ENCODE results near the gene E2F1.
"Not testable (repeated sequence)": the region's sequence is repeated elsewhere in the genome, so short reads cannot be mapped to it uniquely, and the experiment has no call there.

E2F1 gene

DNA sequence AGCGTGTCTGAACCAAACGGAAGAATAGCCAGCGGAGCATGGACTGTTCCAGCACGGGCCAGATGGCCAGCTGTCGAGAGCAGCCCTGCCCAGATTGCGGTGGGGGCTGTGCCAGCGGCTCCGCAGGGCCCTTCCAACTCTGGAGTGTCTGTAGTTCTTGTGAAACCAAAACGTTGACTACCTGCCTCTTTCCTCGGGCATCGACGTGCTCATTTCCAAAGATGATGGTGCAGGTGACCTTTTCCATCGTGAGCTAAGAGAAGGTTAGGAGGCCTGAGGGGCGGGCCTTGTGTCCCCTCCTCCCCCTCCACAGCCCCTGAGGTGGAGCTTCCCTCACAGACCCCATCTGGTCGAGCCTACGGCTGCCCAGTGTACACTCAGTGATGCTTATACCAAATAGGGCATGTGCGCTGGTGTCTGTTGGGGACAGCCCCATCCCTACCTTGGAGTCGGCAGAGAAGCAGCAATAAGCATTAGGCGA is 36.9 kb downstream of the E2F1 start:
- H3K36me3 ChIP-seq (ENCODE audit: control insufficient read depth, low read depth, low read length) = peaks cover 14% of the 10 kb centered on the region
- H3K27ac ChIP-seq (ENCODE audit: low read length) = no peak overlapping the region
- no peaks in the 10 kb centered on the region for H3K27me3 ChIP-seq (ENCODE audit: control insufficient read depth, insufficient read depth, low read length)
- no peaks in the 10 kb centered on the region for H3K9me3 ChIP-seq (ENCODE audit: control insufficient read depth, low read depth, low read length)
- no peaks in the 10 kb centered on the region for H3K4me1 ChIP-seq (ENCODE audit: control insufficient read depth, low read depth, low read length)
- no peak overlapping the region for H3K9ac ChIP-seq (ENCODE audit: low read length)
- no peak overlapping the region for H3K4me3 ChIP-seq (ENCODE audit: low read length)

DNA sequence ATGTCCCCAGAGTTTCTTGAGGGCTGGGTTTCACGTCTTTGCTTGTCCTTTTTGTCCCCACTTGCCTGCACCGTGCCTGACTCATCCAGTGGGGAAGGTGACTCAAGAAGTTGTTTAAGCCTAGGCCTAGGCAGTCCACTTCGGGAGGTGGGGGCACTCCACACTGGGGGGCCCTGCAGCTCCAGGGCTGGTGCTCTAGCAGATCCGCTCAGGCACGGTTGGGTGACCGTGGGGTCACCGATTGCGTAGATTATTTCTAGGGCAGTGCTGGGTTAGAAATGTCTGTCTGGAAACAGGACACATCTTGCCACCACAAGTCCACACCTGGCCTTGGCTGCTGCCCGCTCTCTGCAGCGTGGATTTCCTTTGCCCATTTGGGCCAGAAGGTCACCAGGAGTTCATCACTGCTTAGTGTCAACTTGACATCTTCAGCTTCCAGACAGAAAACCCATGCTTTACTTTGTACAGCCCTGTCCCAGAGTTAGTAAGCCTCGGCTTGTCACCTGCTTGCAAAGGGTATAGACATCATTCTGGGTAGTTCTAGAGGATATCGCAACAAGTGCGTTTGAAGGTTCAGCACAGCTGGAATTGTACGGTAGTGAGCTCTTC is 37.7 kb downstream of the E2F1 start:
- no peaks in the 10 kb centered on the region for H3K4me1 ChIP-seq (ENCODE audit: control insufficient read depth, low read depth, low read length)
- no peak overlapping the region for H3K4me3 ChIP-seq (ENCODE audit: low read length)
- H3K36me3 ChIP-seq (ENCODE audit: control insufficient read depth, low read depth, low read length) = peaks cover 17% of the 10 kb centered on the region
- no peak overlapping the region for H3K27ac ChIP-seq (ENCODE audit: low read length)
- no peaks in the 10 kb centered on the region for H3K27me3 ChIP-seq (ENCODE audit: control insufficient read depth, insufficient read depth, low read length)
- H3K9me3 ChIP-seq (ENCODE audit: control insufficient read depth, low read depth, low read length) = no peaks in the 10 kb centered on the region
- H3K9ac ChIP-seq (ENCODE audit: low read length) = no peak overlapping the region

DNA sequence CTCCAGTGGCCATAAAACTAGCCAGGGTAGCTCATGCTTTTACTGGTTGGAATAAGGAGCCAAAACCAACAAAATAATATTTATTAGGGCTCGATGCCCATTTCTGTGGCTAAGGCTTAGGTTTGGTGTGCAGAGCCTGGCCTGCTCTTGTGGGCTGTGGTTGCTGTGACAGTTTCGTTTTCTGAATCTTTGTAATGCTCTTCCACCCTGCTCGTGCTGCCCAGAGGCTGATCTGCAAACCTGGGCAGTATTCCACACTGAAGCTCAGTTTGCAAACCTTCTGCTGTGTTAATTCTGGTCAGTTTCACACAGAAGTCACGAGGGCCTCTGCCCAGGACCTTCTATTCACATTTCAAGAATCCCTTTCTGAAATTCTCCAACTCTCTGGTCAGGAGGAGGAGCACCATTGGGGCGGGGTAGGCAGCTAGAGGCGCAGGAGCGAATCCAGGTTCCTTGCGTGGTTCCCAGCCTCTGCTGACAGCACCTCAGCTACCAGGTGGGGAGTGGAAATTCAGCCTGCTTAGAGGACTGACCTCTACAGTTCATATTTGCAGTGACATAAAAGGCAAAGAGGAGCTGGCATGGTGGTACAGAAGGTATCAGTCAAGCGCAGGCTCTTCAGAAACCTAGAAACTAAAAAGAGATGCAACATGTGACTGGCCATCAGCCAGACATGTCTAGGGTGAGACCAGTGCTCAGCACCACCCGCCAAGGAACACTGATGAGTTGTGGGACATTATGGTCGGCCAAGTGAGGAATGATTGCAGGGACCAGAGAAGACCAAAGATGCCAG is 38.4 kb downstream of the E2F1 start:
- Histone ChIP-seq H3K9ac (ENCODE audit: low read length) (no peak overlapping the region), H3K27ac (ENCODE audit: low read length) (no peak overlapping the region)

DNA sequence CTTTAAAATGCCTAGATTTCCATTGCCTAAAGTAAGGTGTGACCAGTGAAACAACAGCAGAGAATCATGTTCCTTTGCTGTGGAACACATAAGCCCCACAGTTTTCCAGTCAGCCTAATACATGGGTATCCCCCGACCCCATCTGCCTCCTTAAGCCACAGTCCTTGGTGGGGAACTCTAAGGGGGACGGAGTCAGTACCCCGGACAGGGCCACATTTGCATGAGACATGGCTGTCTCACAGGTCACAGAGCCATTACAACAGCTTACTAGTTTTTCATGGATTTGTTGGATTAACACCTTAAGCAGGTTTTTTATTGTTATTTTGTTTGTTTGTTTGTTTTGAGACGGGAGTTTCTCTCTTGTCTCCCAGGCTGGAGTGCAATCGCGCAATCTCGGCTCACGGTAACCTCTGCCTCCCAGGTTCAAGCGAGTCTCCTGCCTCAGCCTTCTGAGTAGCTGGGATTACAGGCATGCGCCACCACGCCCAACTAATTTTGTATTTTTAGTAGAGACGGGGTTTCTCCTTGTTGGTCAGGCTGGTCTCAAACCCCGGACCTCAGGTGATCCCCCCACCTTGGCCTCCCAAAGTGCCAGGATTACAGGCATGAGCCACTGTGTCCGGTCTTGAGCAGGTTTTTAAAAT is 39.1 kb downstream of the E2F1 start:
- not testable (repeated sequence) for H3K27ac ChIP-seq (ENCODE audit: low read length); H3K4me1 ChIP-seq (ENCODE audit: control insufficient read depth, low read depth, low read length)
- peaks cover 17% of the 10 kb centered on the region for H3K36me3 ChIP-seq (ENCODE audit: control insufficient read depth, low read depth, low read length)

More for the DNA sequence above, 38.4 kb downstream of the E2F1 start:
- H3K9me3 ChIP-seq (ENCODE audit: control insufficient read depth, low read depth, low read length) = no peaks in the 10 kb centered on the region
- H3K4me1 ChIP-seq (ENCODE audit: control insufficient read depth, low read depth, low read length) = no peaks in the 10 kb centered on the region
- H3K4me3 ChIP-seq (ENCODE audit: low read length) = no peak overlapping the region
- H3K36me3 ChIP-seq (ENCODE audit: control insufficient read depth, low read depth, low read length) = peaks cover 17% of the 10 kb centered on the region
- no peaks in the 10 kb centered on the region for H3K27me3 ChIP-seq (ENCODE audit: control insufficient read depth, insufficient read depth, low read length)

DNA sequence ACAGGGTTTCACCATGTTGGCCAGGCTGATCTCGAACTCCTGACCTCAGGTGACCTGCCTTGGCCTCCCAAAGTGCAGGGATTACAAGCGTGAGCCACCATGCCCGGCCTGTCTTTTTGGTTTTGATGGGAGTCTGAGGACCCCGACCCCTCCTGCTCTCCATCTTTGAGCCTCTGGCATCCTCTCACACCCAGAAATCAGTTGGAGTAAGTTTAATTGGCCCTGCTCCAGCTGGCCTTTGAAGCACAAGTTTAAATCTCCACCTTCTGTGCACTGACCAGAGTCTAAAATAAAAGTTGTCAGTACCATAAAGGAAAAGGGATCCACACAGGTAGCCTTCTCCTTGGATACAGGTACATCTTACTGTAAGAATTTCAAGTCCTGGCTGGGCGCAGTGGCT is 40.0 kb downstream of the E2F1 start:
- no peak overlapping the region for H3K27ac ChIP-seq (ENCODE audit: low read length)

More for the DNA sequence above, 39.1 kb downstream of the E2F1 start:
- H3K9ac ChIP-seq (ENCODE audit: low read length); H3K4me3 ChIP-seq (ENCODE audit: low read length); H3K9me3 ChIP-seq (ENCODE audit: control insufficient read depth, low read depth, low read length); H3K27me3 ChIP-seq (ENCODE audit: control insufficient read depth, insufficient read depth, low read length): not testable (repeated sequence)

DNA sequence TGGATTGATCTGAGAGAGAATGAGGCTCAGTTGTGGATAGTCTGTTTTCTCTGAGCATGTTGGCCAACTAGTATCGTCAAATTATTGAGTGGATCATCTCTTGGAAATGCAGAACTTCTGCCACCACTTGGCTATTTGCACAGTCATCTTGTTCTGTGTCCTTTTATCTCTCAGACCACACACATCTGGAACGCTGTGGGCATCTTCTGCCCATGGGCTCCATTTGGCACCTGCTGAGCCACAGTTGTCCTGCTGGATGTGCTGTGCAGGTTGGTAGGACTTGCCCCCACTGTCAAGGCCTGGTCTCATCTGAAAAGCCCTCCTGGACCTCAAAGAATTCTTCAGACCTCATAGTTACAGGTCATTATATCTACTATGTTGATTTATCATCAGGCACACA is 40.8 kb downstream of the E2F1 start:
- peaks cover 29% of the 10 kb centered on the region for H3K36me3 ChIP-seq (ENCODE audit: control insufficient read depth, low read depth, low read length)
- H3K4me1 ChIP-seq (ENCODE audit: control insufficient read depth, low read depth, low read length) = no peaks in the 10 kb centered on the region
- H3K9me3 ChIP-seq (ENCODE audit: control insufficient read depth, low read depth, low read length) = no peaks in the 10 kb centered on the region
- H3K27me3 ChIP-seq (ENCODE audit: control insufficient read depth, insufficient read depth, low read length) = no peaks in the 10 kb centered on the region
- no peak overlapping the region for H3K4me3 ChIP-seq (ENCODE audit: low read length)
- H3K27ac ChIP-seq (ENCODE audit: low read length) = no peak overlapping the region
- no peak overlapping the region for H3K9ac ChIP-seq (ENCODE audit: low read length)

More for the DNA sequence above, 40.0 kb downstream of the E2F1 start:
- Histone ChIP-seq H3K4me3 (ENCODE audit: low read length) (no peak overlapping the region), H3K9ac (ENCODE audit: low read length) (no peak overlapping the region), H3K4me1 (ENCODE audit: control insufficient read depth, low read depth, low read length) (no peaks in the 10 kb centered on the region), H3K36me3 (ENCODE audit: control insufficient read depth, low read depth, low read length) (peaks cover 25% of the 10 kb centered on the region), H3K9me3 (ENCODE audit: control insufficient read depth, low read depth, low read length) (no peaks in the 10 kb centered on the region), H3K27me3 (ENCODE audit: control insufficient read depth, insufficient read depth, low read length) (no peaks in the 10 kb centered on the region)

DNA sequence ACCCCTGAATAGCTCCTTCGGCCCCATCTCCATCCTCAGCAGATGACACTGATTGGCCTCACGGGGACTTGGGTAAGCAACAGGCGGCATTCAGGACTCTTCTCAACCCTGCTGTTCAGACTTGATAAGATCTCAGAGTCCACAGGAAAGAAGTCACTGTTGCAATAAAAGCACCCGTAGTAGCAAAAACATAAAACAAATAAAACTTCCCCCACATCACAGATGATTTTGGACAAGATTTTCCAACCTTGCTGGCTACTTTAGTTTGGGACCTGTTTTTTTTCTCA is 41.2 kb downstream of the E2F1 start:
- H3K27me3 ChIP-seq (ENCODE audit: control insufficient read depth, insufficient read depth, low read length) = no peaks in the 10 kb centered on the region
- no peak overlapping the region for H3K4me3 ChIP-seq (ENCODE audit: low read length)
- H3K9me3 ChIP-seq (ENCODE audit: control insufficient read depth, low read depth, low read length) = no peaks in the 10 kb centered on the region
- peaks cover 33% of the 10 kb centered on the region for H3K36me3 ChIP-seq (ENCODE audit: control insufficient read depth, low read depth, low read length)
- H3K9ac ChIP-seq (ENCODE audit: low read length) = no peak overlapping the region
- H3K27ac ChIP-seq (ENCODE audit: low read length) = no peak overlapping the region
- no peaks in the 10 kb centered on the region for H3K4me1 ChIP-seq (ENCODE audit: control insufficient read depth, low read depth, low read length)

DNA sequence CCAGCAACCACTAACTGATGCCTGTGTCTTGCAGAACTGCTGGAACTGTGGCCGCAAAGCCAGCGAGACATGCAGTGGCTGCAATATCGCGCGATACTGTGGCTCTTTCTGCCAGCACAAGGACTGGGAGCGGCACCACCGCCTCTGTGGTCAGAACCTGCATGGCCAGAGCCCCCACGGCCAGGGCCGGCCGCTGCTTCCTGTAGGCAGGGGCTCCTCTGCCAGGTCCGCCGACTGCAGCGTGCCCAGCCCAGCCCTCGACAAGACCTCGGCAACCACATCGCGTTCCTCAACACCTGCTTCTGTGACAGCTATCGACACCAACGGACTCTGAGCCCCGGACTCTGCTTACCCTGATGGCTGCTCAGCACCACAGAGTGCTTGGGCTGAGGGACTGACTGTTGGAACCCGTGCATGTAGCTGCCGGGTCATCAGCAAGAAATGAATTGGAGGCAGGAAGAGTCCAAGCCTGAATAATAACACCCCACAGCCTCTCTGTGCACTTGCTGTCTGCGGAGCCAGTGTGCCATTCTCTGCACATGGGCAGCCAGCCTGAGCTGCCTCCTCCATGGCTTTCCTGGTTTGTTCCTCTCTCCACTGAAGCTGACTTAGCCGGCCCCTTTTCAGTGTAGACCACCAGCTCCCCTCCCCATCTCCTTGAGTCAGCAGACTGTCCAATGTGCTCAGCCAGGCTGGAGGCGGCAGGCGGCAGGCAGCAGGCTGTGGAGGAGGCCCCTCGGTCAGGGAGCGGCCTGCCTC is 41.7 kb downstream of the E2F1 start:
- no peaks in the 10 kb centered on the region for H3K9me3 ChIP-seq (ENCODE audit: control insufficient read depth, low read depth, low read length)
- no peak overlapping the region for H3K27ac ChIP-seq (ENCODE audit: low read length)
- H3K4me1 ChIP-seq (ENCODE audit: control insufficient read depth, low read depth, low read length) = no peaks in the 10 kb centered on the region
- H3K9ac ChIP-seq (ENCODE audit: low read length) = no peak overlapping the region
- H3K4me3 ChIP-seq (ENCODE audit: low read length) = no peak overlapping the region
- peaks cover 35% of the 10 kb centered on the region for H3K36me3 ChIP-seq (ENCODE audit: control insufficient read depth, low read depth, low read length)
- H3K27me3 ChIP-seq (ENCODE audit: control insufficient read depth, insufficient read depth, low read length) = no peaks in the 10 kb centered on the region

DNA sequence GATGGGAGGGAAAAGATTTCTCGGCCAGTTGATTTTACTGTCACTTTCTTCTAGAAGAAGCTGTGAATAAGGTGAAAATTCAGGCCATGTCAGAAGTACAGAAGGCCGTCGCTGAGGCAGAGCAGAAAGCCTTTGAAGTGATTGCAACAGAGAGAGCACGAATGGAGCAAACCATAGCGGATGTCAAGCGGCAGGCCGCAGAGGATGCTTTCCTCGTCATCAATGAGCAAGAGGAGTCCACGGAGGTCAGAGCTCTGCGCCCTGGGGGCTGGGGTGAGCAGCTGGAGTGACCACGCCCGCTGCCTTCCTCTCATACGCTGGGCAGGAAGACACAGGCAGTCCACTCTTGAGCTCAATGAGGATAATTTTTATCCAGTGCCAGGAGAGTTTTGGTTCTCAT is 45.9 kb downstream of the E2F1 start:
- no peak overlapping the region for H3K27ac ChIP-seq (ENCODE audit: low read length)
- H3K9me3 ChIP-seq (ENCODE audit: control insufficient read depth, low read depth, low read length) = no peaks in the 10 kb centered on the region
- no peaks in the 10 kb centered on the region for H3K4me1 ChIP-seq (ENCODE audit: control insufficient read depth, low read depth, low read length)
- H3K4me3 ChIP-seq (ENCODE audit: low read length) = no peak overlapping the region
- peaks cover 40% of the 10 kb centered on the region for H3K36me3 ChIP-seq (ENCODE audit: control insufficient read depth, low read depth, low read length)
- H3K27me3 ChIP-seq (ENCODE audit: control insufficient read depth, insufficient read depth, low read length) = no peaks in the 10 kb centered on the region
- H3K9ac ChIP-seq (ENCODE audit: low read length) = no peak overlapping the region

DNA sequence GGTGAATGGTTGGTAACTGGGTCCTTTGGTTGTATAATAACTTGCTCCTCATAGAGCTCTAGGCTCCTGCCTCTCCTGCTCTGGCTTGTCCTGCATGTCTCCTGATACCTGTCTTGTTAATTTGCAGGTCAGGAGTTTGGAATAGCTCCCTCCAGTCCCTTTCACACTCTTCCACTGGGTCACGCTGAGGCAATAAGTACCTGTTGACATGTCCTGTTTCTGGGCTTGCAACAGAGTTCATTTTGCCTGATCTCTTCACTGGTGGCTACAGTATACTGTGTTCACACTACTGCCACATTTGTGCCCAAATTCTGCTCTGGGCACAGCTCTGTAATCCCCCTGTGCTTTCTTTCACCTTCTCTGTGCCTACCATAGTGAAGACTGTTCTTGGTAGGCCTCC is 49.4 kb downstream of the E2F1 start:
- Histone ChIP-seq H3K9me3 (ENCODE audit: control insufficient read depth, low read depth, low read length) (no peaks in the 10 kb centered on the region), H3K27me3 (ENCODE audit: control insufficient read depth, insufficient read depth, low read length) (no peaks in the 10 kb centered on the region), H3K9ac (ENCODE audit: low read length) (no peak overlapping the region), H3K4me1 (ENCODE audit: control insufficient read depth, low read depth, low read length) (no peaks in the 10 kb centered on the region), H3K36me3 (ENCODE audit: control insufficient read depth, low read depth, low read length) (peaks cover 25% of the 10 kb centered on the region), H3K4me3 (ENCODE audit: low read length) (no peak overlapping the region), H3K27ac (ENCODE audit: low read length) (no peak overlapping the region)

DNA sequence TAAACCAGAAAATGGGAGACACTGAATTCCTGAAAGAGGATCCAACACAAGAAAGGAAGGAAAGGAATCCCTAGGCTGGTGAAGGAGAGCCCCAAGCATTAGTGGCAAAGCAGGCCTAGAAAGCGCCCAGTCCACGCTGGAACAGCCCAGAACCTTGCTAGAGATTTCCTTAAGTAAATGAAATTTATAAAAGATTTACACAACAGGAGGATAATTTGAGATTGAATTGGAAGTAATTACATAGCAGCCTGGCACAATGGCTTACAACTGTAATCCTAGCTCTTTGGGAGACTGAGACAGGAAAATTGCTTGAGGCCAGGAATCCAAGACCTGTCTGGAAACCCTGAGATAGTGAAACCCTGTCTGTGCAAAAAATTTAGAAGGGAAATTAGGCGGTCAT is 50.8 kb downstream of the E2F1 start:
- H3K36me3 ChIP-seq (ENCODE audit: control insufficient read depth, low read depth, low read length) = peaks cover 15% of the 10 kb centered on the region
- H3K27ac ChIP-seq (ENCODE audit: low read length) = no peak overlapping the region
- H3K9me3 ChIP-seq (ENCODE audit: control insufficient read depth, low read depth, low read length) = no peaks in the 10 kb centered on the region
- no peak overlapping the region for H3K4me3 ChIP-seq (ENCODE audit: low read length)
- H3K4me1 ChIP-seq (ENCODE audit: control insufficient read depth, low read depth, low read length) = no peaks in the 10 kb centered on the region
- no peaks in the 10 kb centered on the region for H3K27me3 ChIP-seq (ENCODE audit: control insufficient read depth, insufficient read depth, low read length)
- H3K9ac ChIP-seq (ENCODE audit: low read length) = no peak overlapping the region

Measured in iPS-18a (cell line).